ENCODE data around the gene SPP1.
A peak's percentile ranks its signal among the peaks of the same experiment; 100 is the strongest.

Gene SPP1

GRCh38 chr4:87956501-87956900, 19.0 kb upstream of the SPP1 start:
- no peak for DNase-seq

- DNase-seq = no peak
Observed at GRCh38 chr4:87957061-87957460, 18.5 kb upstream of the SPP1 start.

GRCh38 chr4:87961993-87962392, 13.5 kb upstream of the SPP1 start:
- DNase-seq = no peak

DNA sequence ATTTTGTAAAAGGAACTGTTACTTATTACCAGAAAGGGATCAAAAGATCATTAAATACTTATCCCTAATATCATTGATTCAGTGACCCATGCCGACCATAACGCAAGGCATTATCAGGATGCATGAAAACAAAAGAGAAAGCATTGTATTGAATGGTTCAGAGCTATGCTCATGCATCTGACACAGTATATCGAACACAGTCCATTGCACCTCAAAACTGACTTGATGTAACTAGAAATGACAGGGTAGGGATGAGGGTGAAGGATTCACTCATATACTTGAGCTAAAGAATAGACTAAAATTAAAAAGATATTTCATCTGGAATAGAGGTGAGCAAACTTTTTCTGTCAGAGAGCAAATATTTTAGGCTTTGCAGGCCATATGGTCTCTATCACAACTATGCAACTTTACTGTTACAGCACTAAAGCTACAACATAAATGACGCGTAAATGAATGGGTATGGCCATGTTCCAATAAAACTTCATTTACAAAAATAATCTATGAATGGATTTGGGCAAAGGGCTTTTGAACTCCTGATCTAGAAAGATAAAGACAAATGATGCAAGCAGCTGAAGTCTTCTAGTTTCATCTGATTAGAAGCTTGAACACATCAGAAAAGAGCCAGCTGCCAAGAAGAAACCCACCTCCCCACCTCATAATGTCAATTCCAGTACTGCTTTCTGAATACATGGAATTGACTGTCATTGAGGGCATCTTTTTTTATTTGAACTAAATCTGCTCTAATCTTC, 12.9 kb upstream of the SPP1 start:
- no peak for DNase-seq

- DNase-seq = no peak
Observed at GRCh38 chr4:87965501-87965975, 10.0 kb upstream of the SPP1 start.

DNA sequence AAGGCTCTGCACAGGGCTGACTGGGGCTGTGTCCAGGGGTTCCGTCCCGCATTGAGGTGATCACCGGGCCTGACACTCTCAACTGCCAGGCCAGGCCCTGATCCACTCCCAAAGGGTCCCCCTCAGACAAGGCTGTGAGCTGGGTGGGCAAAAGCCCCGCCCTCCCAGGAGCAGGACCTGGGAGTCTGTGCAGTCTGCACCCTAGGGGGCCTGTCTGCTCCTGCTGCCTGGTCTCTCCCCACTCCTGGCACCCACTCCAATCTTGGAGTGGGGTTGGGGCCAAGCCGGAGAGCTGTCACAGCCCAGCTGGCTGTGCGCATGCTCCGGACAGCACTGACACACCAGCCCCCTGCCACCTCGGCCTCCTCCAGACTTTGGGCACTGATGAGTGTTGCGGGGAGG, 9.4 kb upstream of the SPP1 start:
- no peak for DNase-seq

DNA sequence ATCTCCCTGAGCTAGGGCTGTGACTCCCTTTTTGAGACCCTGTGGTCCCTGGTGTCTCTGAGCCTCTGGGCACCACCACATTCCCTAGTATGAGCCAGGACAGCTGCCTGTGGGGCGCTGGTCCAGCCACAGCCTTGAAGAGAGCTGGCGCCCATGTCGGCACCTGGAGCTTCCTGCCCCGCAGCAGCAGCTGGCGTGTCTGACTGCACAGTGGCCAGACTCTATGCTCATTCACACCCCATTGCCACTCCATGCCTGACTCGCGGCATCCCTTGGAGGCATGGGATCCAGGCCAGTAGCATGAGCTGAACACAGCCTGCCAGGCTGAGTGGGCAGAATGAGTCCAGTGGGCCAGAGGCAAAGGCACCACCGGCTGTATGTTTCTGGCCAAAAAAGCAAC, 8.3 kb upstream of the SPP1 start:
- no peak for DNase-seq

GRCh38 chr4:87970121-87970520, 5.4 kb upstream of the SPP1 start:
- DNase-seq = no peak

GRCh38 chr4:87971866-87972265, 3.6 kb upstream of the SPP1 start:
- DNase-seq = no peak

GRCh38 chr4:87973283-87974169, 2.0 kb upstream of the SPP1 start:
- DNase-seq = peak; percentile 23

GRCh38 chr4:87974856-87975462, 555 bp upstream of the SPP1 start:
- DNase-seq = no peak

GRCh38 chr4:87977521-87978278, 2.2 kb downstream of the SPP1 start:
- no peak for DNase-seq

DNA sequence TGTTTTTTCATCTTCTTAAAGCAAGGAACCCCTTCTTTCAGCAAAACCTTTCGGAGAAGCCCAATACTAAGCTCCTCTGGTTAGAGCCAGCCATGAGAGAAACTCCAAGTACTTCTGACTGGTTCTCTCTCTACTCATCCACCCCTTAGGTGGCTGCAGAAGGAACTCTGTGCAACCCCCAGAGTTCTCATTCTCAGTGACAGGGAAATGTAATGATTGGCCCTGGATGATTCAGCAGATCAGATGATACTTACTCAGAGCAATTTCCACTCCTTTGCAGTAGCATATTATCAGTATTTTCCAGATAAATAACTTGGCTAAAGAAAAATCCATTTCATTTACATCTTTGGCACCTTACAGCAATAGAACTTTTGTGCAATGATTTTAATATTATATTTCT, 3.2 kb downstream of the SPP1 start:
- DNase-seq = no peak

GRCh38 chr4:87979810-87980209, 4.3 kb downstream of the SPP1 start:
- DNase-seq = no peak

DNA sequence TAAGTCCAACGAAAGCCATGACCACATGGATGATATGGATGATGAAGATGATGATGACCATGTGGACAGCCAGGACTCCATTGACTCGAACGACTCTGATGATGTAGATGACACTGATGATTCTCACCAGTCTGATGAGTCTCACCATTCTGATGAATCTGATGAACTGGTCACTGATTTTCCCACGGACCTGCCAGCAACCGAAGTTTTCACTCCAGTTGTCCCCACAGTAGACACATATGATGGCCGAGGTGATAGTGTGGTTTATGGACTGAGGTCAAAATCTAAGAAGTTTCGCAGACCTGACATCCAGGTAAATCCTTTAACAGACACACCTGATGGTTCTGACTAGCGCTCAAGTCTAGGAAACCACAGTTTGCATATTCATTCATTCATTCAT, 6.0 kb downstream of the SPP1 start:
- no peak for DNase-seq

- no peak for DNase-seq
Observed at GRCh38 chr4:87982036-87982435, 6.5 kb downstream of the SPP1 start.

GRCh38 chr4:87982446-87983010, 7.0 kb downstream of the SPP1 start:
- no peak for DNase-seq

DNA sequence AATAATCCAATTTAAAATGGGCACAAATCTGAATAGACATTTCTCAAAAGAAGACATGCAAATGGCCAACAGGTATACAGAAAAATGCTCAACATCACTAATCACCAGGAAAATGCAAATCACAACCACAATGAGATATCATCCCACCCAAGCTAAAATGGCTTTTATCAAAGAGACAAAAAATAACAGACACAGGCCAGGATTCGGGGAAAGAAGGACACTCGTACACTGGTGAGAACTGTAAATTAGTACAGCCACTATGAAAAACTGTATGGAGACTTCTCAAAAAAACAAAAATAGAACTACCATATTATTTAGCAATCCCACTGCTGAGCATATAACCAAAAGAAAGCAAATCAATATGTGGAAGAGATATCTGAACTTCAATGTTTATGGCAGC, 8.5 kb downstream of the SPP1 start:
- no peak for DNase-seq

- DNase-seq = peak; percentile 5
Observed at GRCh38 chr4:87985097-87985886, 9.8 kb downstream of the SPP1 start.

GRCh38 chr4:87985887-87986200, 10.3 kb downstream of the SPP1 start:
- DNase-seq = no peak

GRCh38 chr4:87986508-87986907, 11.0 kb downstream of the SPP1 start:
- no peak for DNase-seq

DNA sequence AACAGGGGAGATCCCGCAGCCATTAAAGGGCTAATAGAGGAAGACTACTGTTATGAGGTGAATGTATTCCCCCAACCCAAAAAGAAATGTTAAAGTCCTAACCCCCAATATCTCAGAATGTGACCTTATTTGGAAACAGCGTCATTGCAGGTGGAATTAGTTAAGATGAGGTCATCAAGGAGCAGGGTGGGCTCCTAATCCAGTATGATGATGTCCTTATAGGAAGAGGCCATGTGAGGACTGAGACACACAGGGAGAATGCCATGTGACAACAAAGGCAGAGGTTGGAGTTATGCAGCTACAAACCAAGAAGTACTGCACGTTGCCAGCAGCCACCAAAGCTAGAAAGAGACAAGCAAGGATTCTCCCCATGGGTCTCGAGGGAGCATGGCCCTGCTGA, 14.3 kb downstream of the SPP1 start:
- no peak for DNase-seq

Measured in amniotic stem cell (primary cell).